Measurements from ENCODE around the gene MAP1LC3B.

MAP1LC3B gene

GRCh38 chr16:87393680-87394055 is 1.5 kb downstream of the MAP1LC3B start (continued):
- TF ChIP-seq, protein P1, sequence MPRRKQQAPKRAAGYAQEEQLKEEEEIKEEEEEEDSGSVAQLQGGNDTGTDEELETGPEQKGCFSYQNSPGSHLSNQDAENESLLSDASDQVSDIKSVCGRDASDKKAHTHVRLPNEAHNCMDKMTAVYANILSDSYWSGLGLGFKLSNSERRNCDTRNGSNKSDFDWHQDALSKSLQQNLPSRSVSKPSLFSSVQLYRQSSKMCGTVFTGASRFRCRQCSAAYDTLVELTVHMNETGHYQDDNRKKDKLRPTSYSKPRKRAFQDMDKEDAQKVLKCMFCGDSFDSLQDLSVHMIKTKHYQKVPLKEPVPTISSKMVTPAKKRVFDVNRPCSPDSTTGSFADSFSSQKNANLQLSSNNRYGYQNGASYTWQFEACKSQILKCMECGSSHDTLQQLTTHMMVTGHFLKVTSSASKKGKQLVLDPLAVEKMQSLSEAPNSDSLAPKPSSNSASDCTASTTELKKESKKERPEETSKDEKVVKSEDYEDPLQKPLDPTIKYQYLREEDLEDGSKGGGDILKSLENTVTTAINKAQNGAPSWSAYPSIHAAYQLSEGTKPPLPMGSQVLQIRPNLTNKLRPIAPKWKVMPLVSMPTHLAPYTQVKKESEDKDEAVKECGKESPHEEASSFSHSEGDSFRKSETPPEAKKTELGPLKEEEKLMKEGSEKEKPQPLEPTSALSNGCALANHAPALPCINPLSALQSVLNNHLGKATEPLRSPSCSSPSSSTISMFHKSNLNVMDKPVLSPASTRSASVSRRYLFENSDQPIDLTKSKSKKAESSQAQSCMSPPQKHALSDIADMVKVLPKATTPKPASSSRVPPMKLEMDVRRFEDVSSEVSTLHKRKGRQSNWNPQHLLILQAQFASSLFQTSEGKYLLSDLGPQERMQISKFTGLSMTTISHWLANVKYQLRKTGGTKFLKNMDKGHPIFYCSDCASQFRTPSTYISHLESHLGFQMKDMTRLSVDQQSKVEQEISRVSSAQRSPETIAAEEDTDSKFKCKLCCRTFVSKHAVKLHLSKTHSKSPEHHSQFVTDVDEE (CRISPR knock-in tag; IDR thresholded peaks at IDR 0.05) = no peak
- TF ChIP-seq ZNF565 (CRISPR knock-in tag; conservative IDR thresholded peaks at IDR 0.05; ENCODE audit: low read depth) = no peak

DNA sequence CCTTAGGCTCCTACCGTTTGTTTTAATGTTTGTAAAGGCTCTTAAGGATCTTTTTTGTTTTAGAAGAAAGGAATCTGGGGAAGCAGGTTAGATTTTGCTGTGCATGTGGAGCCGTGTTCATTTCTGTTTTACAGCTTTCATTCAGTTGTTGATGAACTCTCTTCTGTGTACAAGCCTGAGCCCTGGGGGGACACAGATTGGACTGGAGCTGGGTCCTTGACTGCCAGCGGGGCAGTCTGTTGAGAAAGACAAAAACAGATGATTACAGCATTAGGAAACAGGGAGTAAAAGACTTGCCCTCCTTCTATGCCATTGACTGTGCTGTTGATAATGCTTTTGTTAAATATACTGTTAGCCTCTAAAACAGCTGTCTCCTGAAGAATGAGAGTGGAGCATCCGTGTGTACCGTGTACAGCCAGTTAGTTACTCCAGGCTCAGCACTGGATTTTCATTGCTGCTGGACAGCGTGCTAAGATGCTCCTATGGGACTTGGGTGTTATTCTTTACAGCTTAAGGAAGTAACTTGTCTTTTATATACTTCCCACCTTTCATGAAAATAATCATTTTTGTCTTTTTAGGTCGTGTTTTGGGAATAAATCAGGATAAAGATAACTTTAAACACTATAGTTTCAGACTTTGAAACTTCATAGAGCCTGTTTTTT is 3.2 kb downstream of the MAP1LC3B start:
- no peak for ATAC-seq

DNA sequence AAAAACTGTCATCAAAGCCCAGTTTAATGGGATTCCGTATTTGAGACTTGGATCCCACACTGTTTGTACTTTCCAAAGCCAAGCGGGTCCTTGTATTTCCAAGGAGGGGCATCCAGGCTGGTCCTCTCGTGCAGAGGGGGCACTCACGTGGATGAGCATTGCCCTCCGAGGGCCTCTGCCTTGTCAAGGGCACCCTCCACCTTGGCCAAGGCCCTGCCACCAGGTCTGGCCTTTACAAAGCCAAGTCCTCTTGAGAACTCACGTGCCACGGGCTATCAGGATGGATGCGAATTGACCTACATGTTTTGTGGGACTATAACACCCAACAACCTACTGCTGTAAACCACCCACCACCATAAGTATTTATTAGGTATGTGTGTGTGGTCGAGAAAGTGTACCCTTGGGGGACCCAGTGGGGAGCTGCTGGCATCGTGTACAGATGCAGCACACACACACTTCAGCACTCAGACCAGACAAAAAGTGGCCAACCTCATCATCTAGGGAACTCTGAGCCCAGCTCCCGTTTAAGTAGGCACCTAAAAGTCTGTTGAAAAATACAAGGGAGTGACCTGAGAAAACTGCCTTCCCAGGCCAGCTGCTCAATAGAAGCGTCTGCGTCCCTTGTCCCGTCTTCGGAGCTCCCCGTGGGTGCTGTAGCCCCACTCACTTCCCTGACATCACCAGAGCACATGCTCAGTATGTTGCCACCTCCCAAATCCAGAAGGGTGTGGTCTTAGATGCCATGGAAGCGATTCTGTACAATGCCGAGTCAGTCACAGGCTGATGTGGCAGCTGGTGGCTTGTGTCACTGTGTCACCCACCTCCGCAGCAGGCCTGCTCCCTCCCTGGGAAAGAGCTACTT is 12.9 kb downstream of the MAP1LC3B start:
- ATAC-seq = no peak; the same call in 2 of the 3 replicates
- TF ChIP-seq, protein P2, sequence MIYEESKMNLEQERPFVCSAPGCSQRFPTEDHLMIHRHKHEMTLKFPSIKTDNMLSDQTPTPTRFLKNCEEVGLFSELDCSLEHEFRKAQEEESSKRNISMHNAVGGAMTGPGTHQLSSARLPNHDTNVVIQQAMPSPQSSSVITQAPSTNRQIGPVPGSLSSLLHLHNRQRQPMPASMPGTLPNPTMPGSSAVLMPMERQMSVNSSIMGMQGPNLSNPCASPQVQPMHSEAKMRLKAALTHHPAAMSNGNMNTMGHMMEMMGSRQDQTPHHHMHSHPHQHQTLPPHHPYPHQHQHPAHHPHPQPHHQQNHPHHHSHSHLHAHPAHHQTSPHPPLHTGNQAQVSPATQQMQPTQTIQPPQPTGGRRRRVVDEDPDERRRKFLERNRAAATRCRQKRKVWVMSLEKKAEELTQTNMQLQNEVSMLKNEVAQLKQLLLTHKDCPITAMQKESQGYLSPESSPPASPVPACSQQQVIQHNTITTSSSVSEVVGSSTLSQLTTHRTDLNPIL (CRISPR knock-in tag; IDR thresholded peaks at IDR 0.05; ENCODE audit: low read depth) = no peak
- TF ChIP-seq ZFP30 (CRISPR knock-in tag; IDR thresholded peaks at IDR 0.05) (no peak), ZNF8 (CRISPR knock-in tag; IDR thresholded peaks at IDR 0.05) (no peak), SNAI2 (CRISPR knock-in tag; IDR thresholded peaks at IDR 0.05) (no peak), ZNF565 (CRISPR knock-in tag; conservative IDR thresholded peaks at IDR 0.05; ENCODE audit: low read depth) (no peak), ARNTL (CRISPR knock-in tag; IDR thresholded peaks at IDR 0.05; ENCODE audit: borderline replicate concordance, low read depth) (no peak), OSR1 (CRISPR knock-in tag; IDR thresholded peaks at IDR 0.05) (no peak), BACH2 (CRISPR knock-in tag; IDR thresholded peaks at IDR 0.05; ENCODE audit: borderline replicate concordance) (no peak), GLIS3 (CRISPR knock-in tag; IDR thresholded peaks at IDR 0.05) (no peak), TCF4 (CRISPR knock-in tag; IDR thresholded peaks at IDR 0.05; ENCODE audit: borderline replicate concordance) (no peak), TOX (CRISPR knock-in tag; IDR thresholded peaks at IDR 0.05; ENCODE audit: borderline replicate concordance) (no peak), POU6F1 (CRISPR knock-in tag; IDR thresholded peaks at IDR 0.05; ENCODE audit: borderline replicate concordance, low read depth) (no peak), PPARA (CRISPR knock-in tag; IDR thresholded peaks at IDR 0.05; ENCODE audit: borderline replicate concordance) (no peak), RARB (CRISPR knock-in tag; IDR thresholded peaks at IDR 0.05) (no peak)
- TF ChIP-seq, protein P1 (CRISPR knock-in tag; IDR thresholded peaks at IDR 0.05) = no peak

More for the DNA sequence above, 3.2 kb downstream of the MAP1LC3B start:
- TF ChIP-seq BACH2 (CRISPR knock-in tag; IDR thresholded peaks at IDR 0.05; ENCODE audit: borderline replicate concordance) (no peak), ZNF70 (CRISPR knock-in tag; IDR thresholded peaks at IDR 0.05) (no peak), TCF4 (CRISPR knock-in tag; IDR thresholded peaks at IDR 0.05; ENCODE audit: borderline replicate concordance) (no peak), GLIS3 (CRISPR knock-in tag; IDR thresholded peaks at IDR 0.05) (no peak)
- TF ChIP-seq, protein P1 (CRISPR knock-in tag; IDR thresholded peaks at IDR 0.05) = no peak
- TF ChIP-seq, protein P3, sequence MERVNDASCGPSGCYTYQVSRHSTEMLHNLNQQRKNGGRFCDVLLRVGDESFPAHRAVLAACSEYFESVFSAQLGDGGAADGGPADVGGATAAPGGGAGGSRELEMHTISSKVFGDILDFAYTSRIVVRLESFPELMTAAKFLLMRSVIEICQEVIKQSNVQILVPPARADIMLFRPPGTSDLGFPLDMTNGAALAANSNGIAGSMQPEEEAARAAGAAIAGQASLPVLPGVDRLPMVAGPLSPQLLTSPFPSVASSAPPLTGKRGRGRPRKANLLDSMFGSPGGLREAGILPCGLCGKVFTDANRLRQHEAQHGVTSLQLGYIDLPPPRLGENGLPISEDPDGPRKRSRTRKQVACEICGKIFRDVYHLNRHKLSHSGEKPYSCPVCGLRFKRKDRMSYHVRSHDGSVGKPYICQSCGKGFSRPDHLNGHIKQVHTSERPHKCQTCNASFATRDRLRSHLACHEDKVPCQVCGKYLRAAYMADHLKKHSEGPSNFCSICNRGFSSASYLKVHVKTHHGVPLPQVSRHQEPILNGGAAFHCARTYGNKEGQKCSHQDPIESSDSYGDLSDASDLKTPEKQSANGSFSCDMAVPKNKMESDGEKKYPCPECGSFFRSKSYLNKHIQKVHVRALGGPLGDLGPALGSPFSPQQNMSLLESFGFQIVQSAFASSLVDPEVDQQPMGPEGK (CRISPR knock-in tag; IDR thresholded peaks at IDR 0.05; ENCODE audit: borderline replicate concordance) = no peak

Data from SK-N-SH treated with all-trans-retinoic acid at 6 μM for 48 hours (cell line).